ENCODE results near the gene NMNAT3. TPM values are rescaled to one million over a fixed set of nuclear protein-coding genes. Genes with fewer than 3 reads are reported as not detected.

The NMNAT3 gene
- total RNA-seq, 1 experiment from 2014 or later = 1.3 TPM

DNA sequence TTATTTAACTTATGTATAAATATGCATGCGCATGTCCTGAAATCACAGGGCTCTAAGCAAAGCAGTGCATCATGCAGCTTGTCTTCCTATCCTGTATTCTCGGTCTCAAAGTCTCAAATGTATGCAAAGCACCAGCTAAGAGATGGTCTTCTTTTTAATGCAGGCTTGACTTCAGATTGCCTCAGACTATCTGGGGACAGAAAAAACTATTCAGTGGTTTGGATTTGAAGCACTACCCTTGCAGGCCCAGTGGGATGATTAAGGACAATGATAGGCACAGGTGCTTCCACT is 18.5 kb upstream of the NMNAT3 start:
- Histone ChIP-seq H4K5ac (ENCODE audit: insufficient read length, low read depth, low read length) (no peak overlapping the region), H4K8ac (replicated peaks; ENCODE audit: insufficient read length, low read depth, low read length) (no peak overlapping the region), H3T11ph (ENCODE audit: low read length) (no peak overlapping the region), H3K9me3 (ENCODE audit: control insufficient read depth, low read depth, low read length) (no peaks in the 10 kb centered on the region), H3K27ac (ENCODE audit: insufficient read length, low read depth, low read length) (no peak overlapping the region), H3K56ac (ENCODE audit: insufficient read length, low read depth, low read length) (no peak overlapping the region), H3K18ac (ENCODE audit: insufficient read length, low read depth, low read length) (no peak overlapping the region), H3K4me1 (ENCODE audit: insufficient read depth, low read length) (no peaks in the 10 kb centered on the region), H2BK120ac (ENCODE audit: low read depth, low read length, poor library complexity, severe bottlenecking) (no peak overlapping the region), H2BK5ac (ENCODE audit: insufficient read length, low read length) (no peak overlapping the region), H3K79me1 (ENCODE audit: insufficient read depth, low read depth, low read length, poor library complexity, severe bottlenecking) (no peaks in the 10 kb centered on the region), H3K23ac (ENCODE audit: insufficient read length, low read depth, low read length) (no peak overlapping the region), H2AFZ (ENCODE audit: low read length) (no peak overlapping the region), H3K4ac (ENCODE audit: low read depth, low read length) (no peak overlapping the region), H3K14ac (ENCODE audit: insufficient read depth, low read length) (no peak overlapping the region), H2BK15ac (ENCODE audit: low read depth, low read length) (no peak overlapping the region), H3K9ac (ENCODE audit: extremely low read depth, insufficient read length, low read length) (no peak overlapping the region), H4K91ac (ENCODE audit: insufficient read length, low read depth, low read length) (no peak overlapping the region), H3K79me2 (ENCODE audit: insufficient read depth, low read length) (no peaks in the 10 kb centered on the region), H3K27me3 (ENCODE audit: insufficient read depth, low read length) (no peaks in the 10 kb centered on the region), H2BK20ac (ENCODE audit: low read depth, low read length, poor library complexity, severe bottlenecking) (no peak overlapping the region), H3K23me2 (ENCODE audit: insufficient read length, low read depth, low read length, poor library complexity, severe bottlenecking) (no peaks in the 10 kb centered on the region), H2AK5ac (ENCODE audit: insufficient read length, low read length) (no peak overlapping the region), H3K4me2 (ENCODE audit: insufficient read depth, insufficient read length, low read length) (no peak overlapping the region), H2BK12ac (ENCODE audit: insufficient read length, low read depth, low read length) (no peak overlapping the region), H4K20me1 (ENCODE audit: control insufficient read depth, insufficient read depth, insufficient read length) (no peaks in the 10 kb centered on the region)
- Mint-ChIP-seq H3K27me3 (ENCODE audit: low read depth) (peaks cover 4% of the 10 kb centered on the region; the same call in 1 of the 2 replicates), H3K4me1 (peaks cover 2 to 7% of the 10 kb centered on the region in 2 experiments), H3K27ac (no peak overlapping the region), H3K4me3 (no peak overlapping the region), H3K9me3 (no peaks in the 10 kb centered on the region), H3K36me3 (ENCODE audit: insufficient read depth in 1 of 3, low read depth in 3 of 3) (no peaks in the 10 kb centered on the region)
- DNase-seq = no peak
- WGBS (ENCODE audit: extremely low coverage, insufficient read length, low lambda C conversion rate) = no CpG with 5 or more reads among the region's 2 CpGs
- TF ChIP-seq, protein P1, sequence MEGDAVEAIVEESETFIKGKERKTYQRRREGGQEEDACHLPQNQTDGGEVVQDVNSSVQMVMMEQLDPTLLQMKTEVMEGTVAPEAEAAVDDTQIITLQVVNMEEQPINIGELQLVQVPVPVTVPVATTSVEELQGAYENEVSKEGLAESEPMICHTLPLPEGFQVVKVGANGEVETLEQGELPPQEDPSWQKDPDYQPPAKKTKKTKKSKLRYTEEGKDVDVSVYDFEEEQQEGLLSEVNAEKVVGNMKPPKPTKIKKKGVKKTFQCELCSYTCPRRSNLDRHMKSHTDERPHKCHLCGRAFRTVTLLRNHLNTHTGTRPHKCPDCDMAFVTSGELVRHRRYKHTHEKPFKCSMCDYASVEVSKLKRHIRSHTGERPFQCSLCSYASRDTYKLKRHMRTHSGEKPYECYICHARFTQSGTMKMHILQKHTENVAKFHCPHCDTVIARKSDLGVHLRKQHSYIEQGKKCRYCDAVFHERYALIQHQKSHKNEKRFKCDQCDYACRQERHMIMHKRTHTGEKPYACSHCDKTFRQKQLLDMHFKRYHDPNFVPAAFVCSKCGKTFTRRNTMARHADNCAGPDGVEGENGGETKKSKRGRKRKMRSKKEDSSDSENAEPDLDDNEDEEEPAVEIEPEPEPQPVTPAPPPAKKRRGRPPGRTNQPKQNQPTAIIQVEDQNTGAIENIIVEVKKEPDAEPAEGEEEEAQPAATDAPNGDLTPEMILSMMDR (conservative IDR thresholded peaks at IDR 0.05) = no peak
